ENCODE data around the gene NSUN5. TPM values are rescaled to one million over a fixed set of nuclear protein-coding genes. Genes with fewer than 3 reads are reported as not detected.
A peak's percentile ranks its signal among the peaks of the same experiment; 100 is the strongest.

Gene NSUN5
- total RNA-seq (10 to 100 TPM; 69.8 to 76.1 TPM), polyA plus RNA-seq (10 to 100 TPM; 37.4 to 60.8 (median 53.2) TPM), total RNA-seq (26.1 to 79.3 (median 54.4) reads per million in 6 experiments)

DNA sequence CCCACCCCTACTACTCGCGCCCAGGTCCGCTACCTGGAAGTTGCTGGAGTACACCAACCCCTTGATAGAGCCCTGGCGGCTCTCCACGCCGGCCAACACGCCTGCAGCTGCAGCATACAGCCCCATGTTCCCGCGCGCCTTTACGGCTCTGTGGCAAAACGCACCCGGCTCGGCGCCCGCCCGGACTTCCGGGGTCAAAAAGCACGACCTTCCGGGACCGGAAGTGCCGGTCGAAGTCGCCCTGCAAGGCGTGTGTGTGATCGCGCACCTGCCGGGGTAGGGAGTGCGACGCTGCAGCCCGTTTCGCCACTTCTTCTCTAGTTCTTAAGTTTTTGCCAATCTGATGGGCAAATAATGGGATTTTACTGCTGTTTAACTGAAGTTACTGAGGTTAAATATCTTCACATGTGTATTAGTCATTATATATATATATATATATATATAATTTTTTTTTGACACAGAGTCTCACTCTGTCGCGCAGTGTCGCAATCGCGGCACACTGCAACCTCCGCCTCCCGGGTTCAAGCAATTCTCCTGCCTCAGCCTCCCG is at the start of gene NSUN5:
TSS of gene NSUN5 (minus strand) at position 162 of the 550 bp plus-strand sequence. CDS start at position 126, 36 bp downstream.
- H3K4me3 Mint-ChIP-seq: peak within 1 kb of the TSS; percentile 95 to 100 (median 98)

DNA sequence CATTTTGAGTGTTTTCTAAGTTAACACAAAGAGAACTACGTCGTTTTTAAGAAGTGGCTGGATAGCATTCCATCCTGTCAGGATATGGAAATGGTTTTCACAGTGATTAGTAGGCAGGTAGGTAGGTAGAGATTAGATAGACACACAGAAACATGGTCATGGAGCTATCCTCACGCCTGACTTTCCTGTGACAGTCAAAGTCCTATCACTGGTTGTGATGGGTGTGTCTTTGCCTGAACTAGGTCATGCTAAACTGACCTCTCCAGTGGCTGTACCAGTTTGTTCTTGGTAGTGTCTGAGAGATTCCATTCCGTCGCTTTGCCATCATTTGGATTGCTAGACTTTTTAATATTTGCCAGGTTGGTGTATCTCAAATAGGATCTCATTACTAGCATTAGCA is 47.5 kb upstream of the NSUN5 start:
- DNase-seq: no peak
- Mint-ChIP-seq H3K36me3 (peaks cover 0 to 2% (median 0%) of the 10 kb centered on the region in 3 donors), H3K4me1 (peaks cover 0 to 10% (median 5%) of the 10 kb centered on the region in 4 donors), H3K4me3 (no peak overlapping the region), H3K27ac (no peak overlapping the region), H3K9me3 (peaks cover 0 to 12% (median 4%) of the 10 kb centered on the region in 9 donors), H3K27me3 (peaks cover 3 to 11% (median 5%) of the 10 kb centered on the region in 5 donors)
- no peak for ATAC-seq
- POLR2A ChIA-PET: no interaction called here

More for the DNA sequence above, at the start of gene NSUN5:
- Mint-ChIP-seq H3K27me3 (no peaks in the 10 kb centered on the region), H3K9me3 (no peaks in the 10 kb centered on the region), H3K27ac (peak within 1 kb of the TSS; percentile 89 to 98 (median 96)), H3K36me3 (peaks cover 4 to 40% (median 7%) of the 10 kb centered on the region in 3 donors), H3K4me1 (peaks cover 19 to 43% (median 38%) of the 10 kb centered on the region in 4 donors)
- POLR2A ChIA-PET: interaction anchor here (1.2 to 1.6 kb wide), 3 partner anchors 15 to 480 kb away, joined by 3 to 8 read pairs (median 3); partner anchors contain the start of genes BAZ1B and TYW1B
- peak; percentile 79 to 93 (median 88) for DNase-seq
- ATAC-seq: peak; percentile 96 to 98

DNA sequence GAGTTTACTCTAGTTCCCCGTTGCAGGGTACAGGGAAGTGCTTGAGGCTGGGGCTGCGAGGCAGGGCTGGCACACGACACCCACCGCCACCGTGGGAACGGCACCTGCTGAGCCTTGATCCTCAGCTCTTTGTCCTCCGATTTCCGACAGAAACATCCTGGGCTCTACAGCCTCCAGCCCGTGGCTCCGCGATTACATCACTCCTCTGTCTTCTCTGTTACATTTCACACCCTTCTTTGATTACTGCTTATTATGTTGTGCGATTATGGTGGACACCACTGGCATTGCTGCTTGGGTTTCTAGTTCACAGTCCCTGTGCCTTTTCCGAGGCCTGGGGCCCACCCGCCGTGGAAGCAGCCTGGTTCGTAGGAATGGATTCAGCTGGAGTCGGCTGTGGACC is 46.2 kb upstream of the NSUN5 start:
- Mint-ChIP-seq H3K27me3 (peaks cover 0 to 9% (median 2%) of the 10 kb centered on the region in 5 donors), H3K4me3 (no peak overlapping the region), H3K4me1 (peaks cover 0 to 10% (median 5%) of the 10 kb centered on the region in 4 donors), H3K27ac (no peak overlapping the region), H3K9me3 (peaks cover 0 to 12% (median 4%) of the 10 kb centered on the region in 9 donors), H3K36me3 (peaks cover 0 to 2% (median 0%) of the 10 kb centered on the region in 3 donors)
- POLR2A ChIA-PET: no interaction called here
- ATAC-seq: no peak
- no peak for DNase-seq

DNA sequence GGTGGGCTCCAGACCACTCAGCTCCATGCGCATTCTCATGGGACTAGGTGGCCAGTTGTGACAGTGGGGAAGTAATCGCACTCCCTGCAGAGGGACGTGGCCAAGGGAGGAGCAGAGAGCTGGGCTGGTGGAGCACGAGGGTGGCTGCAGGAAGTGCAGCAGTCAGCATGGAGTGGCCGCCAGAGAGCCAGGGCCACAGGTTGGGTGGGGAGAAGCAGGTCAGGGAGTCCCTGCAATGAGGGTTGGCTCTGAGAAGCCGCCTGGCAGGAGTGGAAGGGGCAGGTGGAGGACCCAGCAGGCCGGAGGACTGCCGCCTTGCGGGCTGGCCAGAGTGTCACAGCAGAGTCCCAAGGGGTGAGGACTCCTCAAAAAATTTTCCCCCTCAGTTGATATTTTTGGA is 45.6 kb upstream of the NSUN5 start:
- peaks cover 0 to 2% (median under 1%) of the 10 kb centered on the region in 5 donors for H3K27me3 Mint-ChIP-seq
- peaks cover 0 to 2% (median 0%) of the 10 kb centered on the region in 3 donors for H3K36me3 Mint-ChIP-seq

DNA sequence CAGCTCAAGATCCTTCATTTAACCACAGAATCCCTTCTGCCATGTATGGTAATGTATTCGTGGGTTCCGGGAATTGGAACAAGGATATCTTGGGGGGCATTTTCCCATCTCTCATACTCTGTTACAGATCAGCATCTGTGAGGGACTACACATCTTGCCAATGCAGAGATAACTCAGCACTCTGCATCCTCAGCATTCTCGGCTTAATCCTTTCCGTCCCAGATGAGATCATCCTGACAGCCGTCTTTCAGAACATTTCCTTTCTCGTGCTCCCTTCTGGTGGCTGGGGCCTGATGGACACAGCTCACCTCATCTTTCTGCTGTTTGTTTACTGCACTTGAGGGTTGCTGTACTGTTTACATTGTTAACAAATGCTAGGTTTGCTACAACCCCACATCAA is 44.6 kb upstream of the NSUN5 start:
- peaks cover 0 to 2% (median 0%) of the 10 kb centered on the region in 3 donors for H3K36me3 Mint-ChIP-seq
- POLR2A ChIA-PET: no interaction called here
- peaks cover 0 to 2% (median 0%) of the 10 kb centered on the region in 5 donors for H3K27me3 Mint-ChIP-seq
- DNase-seq (no peak), ATAC-seq (no peak)
- H3K9me3 Mint-ChIP-seq: peaks cover 0 to 12% (median 4%) of the 10 kb centered on the region in 9 donors
- H3K4me3 Mint-ChIP-seq: no peak overlapping the region
- peaks cover 0 to 4% (median 2%) of the 10 kb centered on the region in 4 donors for H3K4me1 Mint-ChIP-seq
- H3K27ac Mint-ChIP-seq: peak overlapping the region in 1 of 10 donors; percentile 75

More for the DNA sequence above, 45.6 kb upstream of the NSUN5 start:
- Mint-ChIP-seq H3K9me3 (peaks cover 0 to 12% (median 4%) of the 10 kb centered on the region in 9 donors), H3K4me3 (no peak overlapping the region), H3K4me1 (peaks cover 0 to 9% (median 4%) of the 10 kb centered on the region in 4 donors), H3K27ac (no peak overlapping the region)
- no peak for ATAC-seq
- POLR2A ChIA-PET: no interaction called here
- DNase-seq: no peak

DNA sequence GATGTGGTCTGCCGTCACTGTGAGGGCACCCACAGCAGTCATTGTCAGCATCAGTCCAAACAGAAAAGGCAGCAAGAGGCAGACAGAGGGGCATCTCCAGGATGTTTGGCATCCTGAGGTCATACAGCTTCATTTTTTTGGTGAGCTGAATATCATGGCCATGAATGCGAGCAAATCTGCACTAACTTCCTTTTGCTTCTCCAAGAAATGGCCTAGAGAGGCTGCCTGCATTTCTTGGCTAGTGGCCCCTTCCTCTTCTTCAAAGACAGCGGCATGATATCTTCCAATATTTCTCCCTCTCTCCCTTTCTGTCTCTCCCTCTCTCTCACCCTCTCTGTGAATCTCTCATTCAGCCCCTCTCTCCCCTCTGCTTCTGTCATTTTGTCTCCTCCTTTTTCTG is 44.2 kb upstream of the NSUN5 start:
- H3K4me1 Mint-ChIP-seq: peaks cover 0 to under 1% (median 0%) of the 10 kb centered on the region in 4 donors
- no peak for ATAC-seq
- peaks cover 0 to 2% (median 0%) of the 10 kb centered on the region in 3 donors for H3K36me3 Mint-ChIP-seq
- DNase-seq: no peak
- H3K27me3 Mint-ChIP-seq: peaks cover 0 to 2% (median 0%) of the 10 kb centered on the region in 5 donors
- POLR2A ChIA-PET: no interaction called here
- H3K9me3 Mint-ChIP-seq: peaks cover 0 to 12% (median 4%) of the 10 kb centered on the region in 9 donors
- peak overlapping the region in 1 of 10 donors; percentile 75 for H3K27ac Mint-ChIP-seq
- H3K4me3 Mint-ChIP-seq: no peak overlapping the region

DNA sequence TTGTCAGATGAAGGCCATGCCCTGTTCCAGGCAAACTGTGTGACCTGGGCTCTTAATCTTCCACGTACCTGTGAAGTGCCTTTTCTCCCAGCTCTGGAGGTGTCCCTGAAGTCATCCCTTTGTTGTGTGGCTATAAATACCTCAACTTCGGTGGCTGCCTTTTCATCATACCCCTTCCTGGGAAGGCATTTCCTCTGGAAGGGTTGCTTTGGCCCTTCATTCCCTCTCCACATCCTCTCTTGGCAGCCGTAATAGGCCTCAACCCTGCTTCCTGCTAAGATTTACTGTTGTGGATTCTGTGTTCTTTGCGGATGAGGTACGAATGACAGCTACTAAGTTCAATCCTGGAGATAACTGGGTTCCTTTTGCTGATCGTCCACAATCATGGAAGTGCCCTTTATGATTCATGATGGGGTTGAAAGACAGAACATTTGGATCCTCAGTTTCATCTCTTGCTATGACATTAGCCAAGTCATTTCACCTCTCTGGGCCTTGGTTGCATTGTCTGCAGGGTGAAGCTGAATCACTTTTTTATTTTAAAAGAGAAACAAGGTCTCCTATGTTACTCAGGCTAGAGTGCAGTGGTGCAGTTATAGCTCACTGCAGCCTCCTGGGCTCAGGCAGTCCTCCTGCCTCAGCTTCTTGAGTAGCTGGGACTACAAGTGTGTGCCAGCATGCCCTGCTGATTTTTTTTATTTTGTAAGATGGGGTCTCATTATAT is 43.0 kb upstream of the NSUN5 start:
- H3K9me3 Mint-ChIP-seq: peaks cover 0 to 12% (median 4%) of the 10 kb centered on the region in 9 donors
- POLR2A ChIA-PET: no interaction called here
- no peak overlapping the region for H3K4me3 Mint-ChIP-seq
- peaks cover 0 to 2% (median 0%) of the 10 kb centered on the region in 3 donors for H3K36me3 Mint-ChIP-seq
- H3K4me1 Mint-ChIP-seq: no peaks in the 10 kb centered on the region
- DNase-seq (no peak), ATAC-seq (no peak)
- H3K27ac Mint-ChIP-seq: peak overlapping the region in 2 of 10 donors; percentile 46 to 73
- H3K27me3 Mint-ChIP-seq: peaks cover 0 to 2% (median 0%) of the 10 kb centered on the region in 5 donors

DNA sequence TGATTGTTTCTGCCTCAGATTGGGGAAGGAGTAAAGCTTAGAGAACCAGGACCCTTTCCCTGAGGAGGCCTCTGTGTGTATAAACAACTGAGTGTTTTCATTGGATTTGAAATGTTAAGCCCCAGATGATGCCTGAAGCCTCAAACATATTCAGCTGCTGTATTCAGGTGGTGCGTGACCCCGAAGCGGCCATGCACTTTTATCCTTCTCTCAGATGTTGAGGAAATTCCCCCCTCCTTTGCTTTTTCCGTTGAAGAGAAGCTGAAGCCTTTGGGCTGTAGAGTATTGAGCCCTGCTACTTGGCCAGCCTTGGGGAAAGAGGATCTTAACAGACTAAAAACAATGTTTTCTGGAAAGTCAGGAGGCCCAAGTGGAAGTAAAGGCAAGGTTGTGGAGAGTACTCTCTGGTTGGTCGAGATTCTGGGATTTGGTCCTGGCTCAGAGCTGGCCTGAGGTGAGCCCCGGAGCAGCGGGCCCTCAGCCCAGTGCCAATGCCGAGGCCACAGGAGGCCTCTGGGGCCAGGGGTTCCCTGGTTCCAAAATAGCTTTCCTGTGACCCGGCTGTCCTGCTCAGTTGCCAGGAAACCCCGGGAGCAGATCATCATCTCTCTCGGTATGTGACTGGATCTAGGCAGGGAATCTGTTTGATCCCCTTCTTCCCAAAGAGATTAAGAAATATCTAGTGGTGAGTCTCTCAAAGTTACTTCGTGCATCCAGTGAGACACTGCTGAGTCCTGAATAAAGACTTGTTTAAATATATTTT is 41.9 kb upstream of the NSUN5 start:
- no peak for DNase-seq
- Mint-ChIP-seq H3K9me3 (peaks cover 0 to 12% (median 4%) of the 10 kb centered on the region in 9 donors), H3K4me3 (no peak overlapping the region), H3K27ac (no peak overlapping the region), H3K27me3 (peaks cover 0 to 2% (median 0%) of the 10 kb centered on the region in 5 donors), H3K36me3 (peaks cover 0 to 2% (median 0%) of the 10 kb centered on the region in 3 donors), H3K4me1 (no peaks in the 10 kb centered on the region)
- ATAC-seq: no peak
- POLR2A ChIA-PET: interaction anchor here (0.6 kb wide), 1 partner anchor 24 kb away, joined by 8 read pairs; no protein-coding TSS in a partner anchor

DNA sequence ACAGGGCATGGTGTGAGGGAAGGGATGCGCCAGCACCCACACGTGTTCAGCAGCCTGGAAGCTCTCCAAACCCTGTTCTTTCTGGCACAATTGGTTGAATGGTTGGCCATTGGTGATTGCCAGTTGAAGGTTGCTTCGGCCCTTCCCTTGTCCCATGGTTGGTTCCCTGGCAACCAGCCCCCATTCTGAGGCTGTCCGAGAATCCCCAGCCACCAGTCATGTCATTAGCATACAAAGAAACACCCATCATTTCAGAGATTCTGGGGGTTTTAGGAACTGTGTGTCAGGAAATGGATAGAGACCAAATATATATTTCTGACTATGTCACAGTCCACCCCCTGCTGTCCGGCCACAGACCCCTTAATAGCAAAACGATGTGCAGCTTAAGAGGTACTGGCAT is 41.1 kb upstream of the NSUN5 start:
- Mint-ChIP-seq H3K9me3 (peaks cover 0 to 12% (median 4%) of the 10 kb centered on the region in 9 donors), H3K27ac (no peak overlapping the region), H3K36me3 (peaks cover 0 to 2% (median 0%) of the 10 kb centered on the region in 3 donors), H3K27me3 (no peaks in the 10 kb centered on the region), H3K4me1 (no peaks in the 10 kb centered on the region), H3K4me3 (no peak overlapping the region)
- DNase-seq: no peak
- POLR2A ChIA-PET: no interaction called here
- no peak for ATAC-seq

DNA sequence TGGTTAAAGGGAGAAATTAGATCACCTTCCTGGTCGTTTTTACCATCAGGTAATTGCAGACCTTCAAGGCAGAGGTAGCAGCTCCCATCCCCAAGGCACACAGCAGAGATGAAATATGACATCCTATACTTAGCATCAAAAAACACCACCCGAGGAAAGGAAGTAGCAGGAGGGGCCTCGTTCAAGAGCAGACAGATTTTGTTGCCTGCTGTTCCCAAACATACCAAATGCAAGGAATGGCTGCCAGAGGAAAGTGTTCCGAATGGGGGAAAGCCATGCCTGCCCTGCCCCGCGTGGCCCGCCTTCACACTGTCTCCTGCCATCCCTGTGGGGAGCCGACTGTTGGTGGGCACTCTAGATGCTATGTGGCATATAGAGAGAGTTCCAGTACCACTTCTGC is 37.3 kb upstream of the NSUN5 start:
- POLR2A ChIA-PET: no interaction called here
- H3K36me3 Mint-ChIP-seq: no peaks in the 10 kb centered on the region
- no peak overlapping the region for H3K4me3 Mint-ChIP-seq
- peaks cover 0 to 8% (median 3%) of the 10 kb centered on the region in 5 donors for H3K27me3 Mint-ChIP-seq
- no peak for DNase-seq
- ATAC-seq: no peak
- H3K9me3 Mint-ChIP-seq: no peaks in the 10 kb centered on the region
- no peaks in the 10 kb centered on the region for H3K4me1 Mint-ChIP-seq
- no peak overlapping the region for H3K27ac Mint-ChIP-seq

DNA sequence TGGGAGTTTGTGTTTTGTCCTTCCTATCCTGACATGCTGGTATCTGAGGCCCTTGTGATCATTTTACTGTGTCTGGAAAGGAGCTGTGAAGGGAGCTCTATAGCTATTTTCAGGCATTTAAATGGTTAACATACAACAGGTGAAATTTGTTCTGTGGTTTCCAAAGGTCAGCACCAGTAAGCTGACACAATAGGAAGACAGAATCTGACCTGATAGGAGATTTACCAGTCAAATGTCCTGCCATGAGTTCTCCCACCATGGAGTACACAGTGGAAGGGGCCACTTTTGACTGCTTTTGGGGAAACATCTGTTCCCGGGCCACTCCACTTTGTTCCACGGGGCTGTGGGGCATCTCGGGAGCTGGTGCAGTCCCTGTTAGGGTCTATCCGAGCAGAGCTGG is 36.9 kb upstream of the NSUN5 start:
- Mint-ChIP-seq H3K4me3 (no peak overlapping the region), H3K27me3 (peaks cover 0 to 8% (median 3%) of the 10 kb centered on the region in 5 donors), H3K36me3 (no peaks in the 10 kb centered on the region), H3K4me1 (no peaks in the 10 kb centered on the region), H3K9me3 (no peaks in the 10 kb centered on the region), H3K27ac (no peak overlapping the region)
- DNase-seq (no peak), ATAC-seq (no peak)
- POLR2A ChIA-PET: no interaction called here

DNA sequence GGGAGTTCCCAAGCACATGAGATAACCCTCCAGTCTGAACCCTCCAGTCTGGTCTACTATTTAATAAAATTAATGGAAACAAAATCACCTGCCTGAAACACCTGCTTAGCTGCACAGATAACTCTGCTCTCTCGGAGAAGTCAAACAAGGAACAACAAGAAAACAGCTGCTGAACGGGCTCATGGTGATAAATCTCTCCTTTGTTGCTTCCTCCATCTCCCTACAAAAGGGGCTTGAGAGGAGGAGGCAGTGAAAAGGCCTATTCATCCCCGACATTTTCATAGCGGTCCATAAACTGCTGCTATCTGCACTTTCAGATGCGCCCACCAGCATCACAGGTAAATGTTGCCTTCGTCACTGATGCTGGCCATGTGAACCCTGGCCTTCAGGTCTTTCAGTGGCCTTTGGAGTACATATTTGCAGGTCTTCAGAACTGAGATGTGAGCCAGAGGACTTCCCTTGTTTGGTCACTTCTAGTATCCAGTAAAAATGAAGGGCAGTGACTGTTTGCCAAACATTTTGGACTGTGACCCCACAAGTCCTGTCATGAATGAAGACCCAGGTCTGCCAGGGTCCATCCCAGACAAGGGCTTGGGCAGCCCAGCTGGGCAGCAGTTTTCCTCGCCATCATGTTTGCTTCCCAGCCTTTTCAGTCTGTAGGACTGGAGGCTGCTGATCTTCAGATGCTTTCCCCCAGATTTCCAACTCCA is 35.2 kb upstream of the NSUN5 start:
- DNase-seq (no peak), ATAC-seq (no peak)
- Mint-ChIP-seq H3K4me1 (no peaks in the 10 kb centered on the region), H3K9me3 (no peaks in the 10 kb centered on the region), H3K27ac (no peak overlapping the region), H3K4me3 (no peak overlapping the region), H3K27me3 (peaks cover 0 to 8% (median 3%) of the 10 kb centered on the region in 5 donors), H3K36me3 (no peaks in the 10 kb centered on the region)
- POLR2A ChIA-PET: no interaction called here
